ENCODE measurements around the gene GNG2.

GNG2 gene

DNA sequence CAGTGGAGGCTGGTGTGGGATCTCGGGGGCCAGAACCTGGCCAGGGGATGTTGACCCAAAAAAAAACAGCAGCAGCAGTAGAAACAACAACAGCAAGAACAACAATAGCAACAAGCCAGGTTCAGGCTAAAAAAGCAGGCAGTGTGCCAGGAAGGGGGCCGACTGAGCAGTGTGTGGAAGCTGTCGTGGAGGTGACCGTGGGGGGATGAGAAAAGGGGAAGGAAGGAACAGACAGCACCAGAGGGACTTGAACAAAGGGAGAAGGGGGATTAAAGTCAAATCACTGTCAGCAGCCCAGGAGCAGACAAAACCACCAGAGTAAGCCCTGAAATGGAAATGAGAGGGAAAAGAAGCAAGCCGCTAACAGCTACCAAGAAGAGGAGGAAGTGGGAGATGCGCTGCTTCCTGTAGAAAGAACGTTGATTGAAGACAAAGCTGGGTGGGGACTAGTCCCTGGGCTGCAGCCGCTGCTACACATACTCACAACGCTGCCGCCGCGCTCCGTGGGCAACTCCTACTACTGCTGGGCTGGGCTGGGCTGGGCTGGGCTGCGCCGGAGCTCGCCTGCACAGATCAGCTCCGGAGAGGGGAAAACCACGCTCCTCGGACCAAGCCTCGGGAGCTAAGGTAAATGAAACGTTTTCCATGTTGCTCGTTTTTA is at the start of gene GNG2:
TSS of gene GNG2 (plus strand) at position 449 of the 661 bp plus-strand sequence. CDS start 90,067 bp downstream, outside the sequence.
- peak; percentile 28 for DNase-seq

- no peak for DNase-seq
These were observed 48.7 kb upstream of the GNG2 start for GRCh38 chr14:51811706-51812105.

DNA sequence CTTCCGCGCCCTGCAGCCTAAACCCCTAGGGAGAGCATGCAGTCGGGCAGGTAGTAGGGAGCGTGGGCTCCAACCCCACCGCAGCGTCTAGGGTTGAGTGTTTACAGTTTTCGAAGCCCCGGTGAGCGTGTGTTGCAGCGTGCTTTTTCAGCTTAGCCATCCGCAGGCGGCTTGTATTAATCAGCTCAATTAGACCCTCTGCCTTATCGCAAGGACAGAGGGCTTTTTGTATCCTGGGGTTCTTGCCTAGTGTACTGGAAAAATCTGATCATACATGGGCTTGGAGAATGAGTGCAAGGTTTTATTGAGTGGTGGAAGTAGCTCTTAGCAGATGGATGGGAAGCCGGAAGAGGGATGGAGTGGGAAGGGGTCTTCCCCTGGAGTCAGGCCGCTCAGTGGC is 44.4 kb upstream of the GNG2 start:
- DNase-seq = no peak

GRCh38 chr14:51817326-51817725 is 43.1 kb upstream of the GNG2 start:
- DNase-seq = no peak

DNA sequence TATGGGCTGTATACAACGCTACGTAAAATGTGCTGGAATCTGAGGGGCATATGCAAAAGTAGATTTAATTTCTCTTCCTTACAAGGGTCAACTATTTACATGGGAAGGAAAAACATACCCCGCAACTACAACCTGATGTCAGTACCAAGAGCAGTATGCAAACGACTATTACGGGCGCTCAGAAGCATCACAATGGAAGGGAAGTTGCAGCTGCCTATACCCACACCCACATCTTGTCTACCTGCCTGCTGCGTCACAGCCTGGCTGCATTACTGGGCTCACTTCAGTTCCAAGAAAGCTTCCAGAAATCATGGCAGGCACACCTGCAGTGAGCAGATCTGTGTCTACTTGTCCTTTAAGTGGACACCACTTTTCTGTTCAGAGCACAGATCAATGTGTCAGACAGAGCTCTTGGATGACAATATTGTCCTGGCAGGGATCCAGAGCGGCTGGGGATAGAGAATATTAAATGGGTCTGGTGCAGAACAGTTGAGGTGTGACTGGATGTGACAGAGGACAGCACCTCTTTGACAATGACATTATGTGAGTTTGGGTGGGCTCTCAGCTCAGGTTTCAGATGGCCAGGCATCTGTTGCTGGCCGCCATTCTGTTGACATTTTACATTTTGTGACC is 41.5 kb upstream of the GNG2 start:
- DNase-seq = peak; percentile 64

DNA sequence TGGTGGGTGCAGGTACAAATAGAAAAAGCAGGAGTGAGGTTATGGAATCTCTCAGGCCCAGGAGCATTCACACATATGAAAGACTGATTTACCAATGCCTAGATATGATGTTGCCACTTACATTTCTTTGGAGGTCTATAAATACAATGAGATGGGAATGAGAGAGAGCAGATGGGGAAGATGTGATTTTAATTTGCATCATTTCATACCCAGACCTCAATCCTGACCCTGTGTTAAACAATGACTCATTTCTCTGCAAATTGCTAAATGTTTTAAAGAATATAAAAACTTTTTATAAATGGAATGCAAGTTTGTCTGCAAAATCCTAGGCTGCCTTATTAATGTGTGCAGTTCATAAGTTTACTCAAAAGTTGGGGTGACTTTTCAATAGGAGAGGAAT is 38.6 kb upstream of the GNG2 start:
- DNase-seq = no peak

GRCh38 chr14:51822499-51822898 is 37.9 kb upstream of the GNG2 start:
- no peak for DNase-seq

- DNase-seq = no peak
These were observed 36.7 kb upstream of the GNG2 start for GRCh38 chr14:51823706-51824105.

DNA sequence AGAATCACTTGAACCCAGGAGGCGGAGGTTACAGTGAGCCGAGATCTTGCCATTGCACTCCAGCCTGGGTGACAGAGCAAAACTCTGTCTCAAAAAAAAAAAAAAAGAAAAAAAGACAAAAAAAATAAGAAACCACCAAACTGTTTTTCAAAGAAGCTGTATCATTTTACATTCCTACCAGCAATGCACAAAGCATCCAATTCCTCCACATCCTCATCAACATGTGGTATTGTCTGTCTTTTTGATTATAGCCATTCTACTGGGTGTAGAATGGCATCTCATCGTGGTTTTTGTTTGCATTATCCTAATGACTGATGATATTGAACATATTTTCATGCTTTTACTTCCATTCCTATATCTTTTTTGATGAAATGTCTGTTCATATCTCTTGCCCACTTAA is 36.2 kb upstream of the GNG2 start:
- DNase-seq = no peak

GRCh38 chr14:51825926-51826325 is 34.5 kb upstream of the GNG2 start:
- no peak for DNase-seq

- DNase-seq = no peak
These were observed 32.2 kb upstream of the GNG2 start for GRCh38 chr14:51828017-51828797.

GRCh38 chr14:51834240-51834639 is 26.2 kb upstream of the GNG2 start:
- DNase-seq = no peak

DNA sequence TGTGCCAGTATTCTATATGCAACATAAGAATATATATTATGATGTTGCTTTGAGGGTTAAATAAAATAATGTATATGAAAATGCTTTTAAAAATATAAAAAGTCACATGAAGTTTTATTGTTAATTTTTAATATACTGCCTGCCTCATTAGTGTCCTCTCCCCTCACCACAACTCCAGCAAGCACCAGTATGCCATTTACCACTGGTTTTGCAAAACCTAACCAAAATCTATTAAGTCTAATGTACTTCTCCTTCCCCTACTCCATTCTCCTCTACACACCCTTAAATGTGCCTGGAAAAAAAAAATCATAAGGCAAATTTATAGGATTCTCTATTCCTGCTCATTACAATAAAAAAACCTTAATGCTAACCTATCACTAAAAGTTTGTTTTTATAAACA is 24.0 kb upstream of the GNG2 start:
- DNase-seq = no peak

GRCh38 chr14:51844081-51844881 is 16.1 kb upstream of the GNG2 start:
- DNase-seq = no peak

- DNase-seq = no peak
These were observed 14.6 kb upstream of the GNG2 start for GRCh38 chr14:51845811-51846210.

GRCh38 chr14:51846631-51847488 is 13.6 kb upstream of the GNG2 start:
- peak; percentile 89 for DNase-seq

- no peak for DNase-seq
These were observed 13.0 kb upstream of the GNG2 start for GRCh38 chr14:51847489-51847796.

- no peak for DNase-seq
These were observed 12.3 kb upstream of the GNG2 start for GRCh38 chr14:51848120-51848519.

GRCh38 chr14:51849097-51849496 is 11.3 kb upstream of the GNG2 start:
- DNase-seq = no peak

DNA sequence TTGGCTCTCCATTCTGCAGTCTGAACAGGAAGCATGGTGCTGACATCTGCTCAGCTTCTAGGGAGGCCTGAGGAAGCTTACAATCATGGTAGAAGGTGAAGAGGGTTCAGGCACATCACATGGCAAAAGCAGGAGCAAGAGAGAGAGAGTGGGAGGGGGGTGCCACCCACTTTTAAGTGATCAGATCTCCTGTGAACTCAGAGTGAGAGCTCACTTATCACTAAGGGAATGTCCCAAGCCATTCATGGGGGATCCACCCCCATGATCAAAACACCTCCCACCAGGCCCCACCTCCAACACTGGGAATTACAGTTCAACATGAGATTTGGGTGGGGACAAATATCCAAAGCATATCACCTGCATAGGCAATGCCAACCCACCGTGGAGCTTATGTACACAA is 9.8 kb upstream of the GNG2 start:
- no peak for DNase-seq

DNA sequence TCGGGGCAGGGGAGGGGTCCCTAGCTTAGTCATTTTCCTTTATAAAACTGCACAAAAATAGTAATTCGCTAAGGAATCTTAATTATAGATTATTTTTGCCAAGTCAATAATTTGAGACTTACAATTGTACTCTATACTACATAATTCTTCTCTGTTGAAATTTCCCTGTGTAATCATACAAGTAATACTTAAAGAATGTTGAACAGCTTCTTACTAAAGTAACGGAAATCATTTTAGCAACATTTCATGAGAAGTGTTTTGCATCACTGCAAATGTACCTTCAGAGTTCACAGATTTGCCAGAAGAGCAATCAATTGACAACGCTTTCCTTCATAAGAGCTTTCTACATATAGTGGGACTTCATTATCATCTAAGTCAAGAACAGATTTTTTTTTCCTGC is 7.9 kb upstream of the GNG2 start:
- DNase-seq = no peak

DNA sequence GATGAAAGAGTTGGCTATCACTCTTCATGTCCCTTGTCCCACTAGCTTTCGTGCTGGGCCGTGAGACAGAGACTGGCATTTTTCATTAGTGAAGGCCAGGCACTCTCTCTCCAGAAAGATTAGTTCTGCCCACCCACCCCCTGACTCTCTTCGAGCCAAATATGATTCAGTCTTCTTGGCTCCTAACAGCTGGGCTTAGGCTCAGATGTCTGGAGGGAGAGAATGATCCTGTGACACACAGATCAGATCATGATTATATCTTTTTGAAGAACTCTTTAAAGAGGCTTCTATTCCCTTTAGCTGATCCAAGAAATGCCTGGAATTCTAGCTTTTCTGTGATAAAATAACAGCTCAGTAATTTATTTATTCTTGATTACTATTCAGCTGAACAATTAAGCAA is 5.2 kb upstream of the GNG2 start:
- no peak for DNase-seq
